Tibial nerve (tissue), 4 donors: Measurements from ENCODE around the gene DNAJC4. TPM values are rescaled to one million over a fixed set of nuclear protein-coding genes. Genes with fewer than 3 reads are reported as not detected.

Experiments
- DNase-seq, 2 donors: peaks; one replicate each; pipeline ENCODE4 v3.0.0-alpha.2; 2019; ENCODE audit warnings: low spot score in 2 of 2
- H3K27ac ChIP-seq, 4 donors: fragments of 200-600 bp; sonication (generic) in 3 of 4; one replicate each; pipeline ENCODE4 v1.5.1; 2017 to 2019; ENCODE audit warnings: mild to moderate bottlenecking in 1 of 4
- H3K27me3 ChIP-seq, 2 donors: fragments of 200-600 bp; sonication (generic) in 1 of 2; one replicate each; pipeline versions ENCODE4 v1.5.1 to v1.6.0; 2017 to 2019
- H3K36me3 ChIP-seq, 3 donors: fragments of 200-600 bp; sonication (generic); one replicate each; pipeline ENCODE4 v1.5.1; 2018 to 2019
- H3K4me1 ChIP-seq, 4 donors: fragments of 200-600 bp; sonication (generic) in 3 of 4; one replicate each; pipeline ENCODE4 v1.5.1; 2017 to 2019
- H3K4me3 ChIP-seq, 4 donors: fragments of 200-600 bp; sonication (generic) in 3 of 4; one replicate each; pipeline ENCODE4 v1.5.1; 2017 to 2019; ENCODE audit warnings: mild to moderate bottlenecking in 1 of 4, moderate library complexity in 1 of 4
- H3K9me3 ChIP-seq, 4 donors: fragments of 200-600 bp; sonication (generic) in 3 of 4; one replicate each; pipeline ENCODE4 v1.5.1; 2017 to 2019
- EP300 ChIP-seq, 2 donors: sonication (generic); formaldehyde crosslinking; IDR thresholded peaks; one replicate each; pipeline ENCODE4 v1.6.1; 2017; ENCODE audit warnings: antibody characterized with exemption in 2 of 2, mild to moderate bottlenecking in 1 of 2
- POLR2A ChIP-seq, 2 donors: fragments of 450-650 bp; IDR thresholded peaks; one replicate each; pipeline ENCODE4 v1.6.1; 2017; ENCODE audit warnings: antibody characterized with exemption in 2 of 2, mild to moderate bottlenecking in 2 of 2, moderate library complexity in 2 of 2
- WGBS, 2 donors: methylation state at CpG; one replicate each; pipeline ENCODE4 v1.1.5; 2018; 5-methylcytosine and 5-hydroxymethylcytosine counted together
- total RNA-seq, 4 donors: library from RNA; depleted of rRNA; stranded (reverse); fragments of >200 nt; gene quantifications; one replicate each; pipeline ENCODE4 v1.1.0, GENCODE V29; 2016
- TF ChIP-seq, protein P1 (sequence below), 5 experiments: fragments of 200-600 bp in 3 of 5; fragments of 450-650 bp in 2 of 5; sonication (generic) in 3 of 5; IDR thresholded peaks; one replicate each; pipeline ENCODE4 v1.5.1; 2016 to 2019; ENCODE audit warnings: antibody characterized with exemption in 5 of 5, mild to moderate bottlenecking in 3 of 5, moderate library complexity in 2 of 5

DNAJC4 gene
- total RNA-seq, 4 donors from 2014 or later, result 20.1 to 42.0 (median 25.8) TPM

DNA sequence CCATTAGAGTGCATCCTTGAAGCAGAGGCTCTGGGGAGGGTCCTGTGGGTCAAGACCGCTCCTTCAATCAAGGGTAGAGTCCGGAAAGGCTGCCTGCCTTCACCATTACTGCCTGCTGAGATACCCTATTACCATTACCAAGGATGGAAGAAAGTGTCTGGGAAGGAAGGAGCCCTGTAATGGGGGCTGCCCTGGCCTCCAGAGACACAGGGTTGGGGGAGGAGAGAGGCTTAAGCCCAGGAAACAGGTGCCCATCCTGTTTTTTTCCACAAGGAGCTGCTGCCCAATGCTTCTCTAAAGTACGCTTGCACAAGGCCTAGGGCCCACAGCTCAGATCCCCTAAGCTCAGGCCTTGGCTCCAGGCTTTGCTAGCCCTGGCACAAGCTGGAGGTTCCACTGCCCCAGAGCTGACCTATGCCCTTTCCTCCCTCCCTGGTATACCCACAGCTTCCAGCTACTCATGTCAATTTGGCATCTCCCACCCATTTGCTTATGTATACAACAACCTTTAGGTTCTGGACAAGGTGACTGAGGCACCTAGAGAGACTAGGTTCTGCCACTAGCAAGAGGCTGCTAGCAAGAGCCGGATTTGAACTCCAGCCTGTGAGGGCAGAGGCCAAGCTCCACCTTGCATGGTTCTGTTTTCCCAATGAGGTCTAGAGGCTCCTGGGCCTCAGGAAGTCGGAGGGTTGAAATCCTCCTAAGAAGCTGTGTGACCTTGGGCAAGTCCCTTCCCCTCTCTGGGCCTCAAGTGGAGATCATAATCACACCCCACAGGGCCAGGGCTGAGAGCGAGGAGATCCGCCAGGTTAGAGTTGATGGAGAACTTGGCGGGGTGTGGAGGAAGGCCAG is 19.4 kb downstream of the DNAJC4 start:
- DNase-seq, result no peak
- Histone ChIP-seq H3K36me3 (peaks cover 0 to 4% (median 0%) of the 10 kb centered on the region in 3 donors), H3K9me3 (no peaks in the 10 kb centered on the region), H3K4me3 (no peak overlapping the region), H3K27me3 (no peaks in the 10 kb centered on the region), H3K27ac (no peak overlapping the region), H3K4me1 (peaks cover 0 to 79% (median 36%) of the 10 kb centered on the region in 4 donors)
- no peak for TF ChIP-seq EP300 (IDR thresholded peaks at IDR 0.05)
- TF ChIP-seq POLR2A (IDR thresholded peaks at IDR 0.05), result no peak
- TF ChIP-seq, protein P1, sequence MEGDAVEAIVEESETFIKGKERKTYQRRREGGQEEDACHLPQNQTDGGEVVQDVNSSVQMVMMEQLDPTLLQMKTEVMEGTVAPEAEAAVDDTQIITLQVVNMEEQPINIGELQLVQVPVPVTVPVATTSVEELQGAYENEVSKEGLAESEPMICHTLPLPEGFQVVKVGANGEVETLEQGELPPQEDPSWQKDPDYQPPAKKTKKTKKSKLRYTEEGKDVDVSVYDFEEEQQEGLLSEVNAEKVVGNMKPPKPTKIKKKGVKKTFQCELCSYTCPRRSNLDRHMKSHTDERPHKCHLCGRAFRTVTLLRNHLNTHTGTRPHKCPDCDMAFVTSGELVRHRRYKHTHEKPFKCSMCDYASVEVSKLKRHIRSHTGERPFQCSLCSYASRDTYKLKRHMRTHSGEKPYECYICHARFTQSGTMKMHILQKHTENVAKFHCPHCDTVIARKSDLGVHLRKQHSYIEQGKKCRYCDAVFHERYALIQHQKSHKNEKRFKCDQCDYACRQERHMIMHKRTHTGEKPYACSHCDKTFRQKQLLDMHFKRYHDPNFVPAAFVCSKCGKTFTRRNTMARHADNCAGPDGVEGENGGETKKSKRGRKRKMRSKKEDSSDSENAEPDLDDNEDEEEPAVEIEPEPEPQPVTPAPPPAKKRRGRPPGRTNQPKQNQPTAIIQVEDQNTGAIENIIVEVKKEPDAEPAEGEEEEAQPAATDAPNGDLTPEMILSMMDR (IDR thresholded peaks at IDR 0.05), result no peak
- 82 to 88% methylated on average over 8 of the region's 8 CpGs for WGBS, 2 donors

DNA sequence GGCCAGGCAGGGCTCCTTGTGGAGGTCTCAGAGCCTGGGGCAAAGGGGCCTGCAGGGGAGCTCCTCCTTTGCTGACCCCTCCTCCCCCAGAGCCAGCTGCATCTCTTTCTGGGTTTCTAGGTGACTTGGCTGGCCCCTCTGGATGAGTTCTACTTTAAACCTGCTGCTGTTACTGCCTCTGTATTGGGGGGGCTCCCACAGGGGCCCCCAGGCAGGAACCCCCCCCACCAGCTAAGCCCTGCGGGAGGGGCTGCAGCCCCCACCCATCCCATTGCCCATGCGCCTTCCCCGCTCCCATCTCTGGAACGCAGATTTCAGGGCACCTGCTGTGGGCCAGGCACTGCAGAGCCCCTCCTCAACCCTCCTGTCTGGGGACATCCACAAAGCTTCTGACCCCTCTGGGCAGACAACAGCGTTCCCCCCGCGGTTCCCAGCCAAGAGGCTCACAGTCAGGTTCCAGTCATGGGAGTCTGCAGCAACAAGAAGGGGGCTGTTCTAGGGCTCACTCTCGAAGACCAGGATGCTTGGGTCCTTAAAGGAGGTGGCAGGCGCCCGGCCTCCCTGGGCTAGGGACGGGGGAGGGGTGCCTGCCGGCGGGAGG is 20.2 kb downstream of the DNAJC4 start:
- peaks cover 0 to 12% (median 0%) of the 10 kb centered on the region in 3 donors for H3K36me3 ChIP-seq
- WGBS, 2 donors, result 16 to 33% methylated on average over 9 of the region's 13 CpGs
- peak overlapping the region in 3 of 4 donors; percentile 75 to 89 (median 77) for H3K27ac ChIP-seq
- TF ChIP-seq POLR2A (IDR thresholded peaks at IDR 0.05) (no peak), EP300 (IDR thresholded peaks at IDR 0.05) (no peak)
- TF ChIP-seq, protein P1 (IDR thresholded peaks at IDR 0.05), result no peak
- no peaks in the 10 kb centered on the region for H3K27me3 ChIP-seq
- peak overlapping the region; percentile 45 to 96 (median 63) for H3K4me3 ChIP-seq
- H3K4me1 ChIP-seq, result peaks cover 0 to 72% (median 31%) of the 10 kb centered on the region in 4 donors
- DNase-seq, result no peak
- H3K9me3 ChIP-seq, result no peaks in the 10 kb centered on the region

DNA sequence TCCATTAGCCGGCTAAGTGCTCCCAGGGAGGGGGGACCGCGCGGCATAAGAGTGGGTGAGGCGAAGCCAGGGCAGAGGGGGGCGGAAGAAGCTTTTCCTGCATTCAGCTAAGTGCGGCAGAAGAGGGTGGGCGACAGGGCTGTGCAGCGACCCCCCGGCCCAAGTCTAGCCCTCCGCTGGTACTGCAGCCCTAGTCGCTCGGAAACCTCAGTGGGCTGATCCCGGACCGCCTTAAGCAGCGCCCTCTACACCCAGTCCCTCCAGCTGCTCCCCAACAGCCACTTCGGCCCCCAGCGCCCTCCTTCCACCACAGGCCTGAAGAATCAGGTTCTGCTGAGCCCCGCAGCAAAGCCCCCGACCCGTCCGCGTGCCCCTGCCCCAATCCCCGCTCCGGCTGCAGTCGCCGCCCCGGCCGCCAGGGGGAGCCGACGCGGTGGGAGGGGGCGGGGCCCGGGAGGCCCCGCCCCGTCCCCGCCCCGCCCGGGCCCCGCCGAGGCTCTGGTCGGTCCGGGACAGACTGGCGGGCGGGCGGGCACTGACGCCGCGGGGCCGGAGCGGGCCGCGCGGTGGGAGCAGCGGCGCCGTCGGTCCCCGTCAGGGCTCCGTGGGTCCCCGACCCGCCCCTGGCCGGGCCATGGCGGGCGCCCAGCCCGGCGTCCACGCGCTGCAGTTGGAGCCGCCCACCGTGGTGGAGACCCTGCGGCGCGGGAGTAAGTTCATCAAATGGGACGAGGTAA is 20.8 kb downstream of the DNAJC4 start, which contains the start of gene PLCB3:
Gene PLCB3, plus strand, starts transcription at position 515 of the 737 bp plus-strand sequence. Its CDS starts 120 bp downstream, at position 635.
- TF ChIP-seq, protein P1 (IDR thresholded peaks at IDR 0.05), result peak; percentile 88 to 100 (median 96)
- TF ChIP-seq POLR2A (IDR thresholded peaks at IDR 0.05) (peak; percentile 76 to 85), EP300 (IDR thresholded peaks at IDR 0.05) (no peak)
- Histone ChIP-seq H3K4me3 (peak within 1 kb of the TSS; percentile 57 to 96 (median 70)), H3K27ac (peak within 1 kb of the TSS; percentile 60 to 89 (median 76)), H3K27me3 (no peaks in the 10 kb centered on the region), H3K36me3 (peaks cover 0 to 18% (median 0%) of the 10 kb centered on the region in 3 donors), H3K4me1 (peaks cover 0 to 65% (median 26%) of the 10 kb centered on the region in 4 donors), H3K9me3 (no peaks in the 10 kb centered on the region)
- 1 to 2% methylated on average over 13 to 17 of the region's 75 CpGs for WGBS, 2 donors
- DNase-seq, result no peak

DNA sequence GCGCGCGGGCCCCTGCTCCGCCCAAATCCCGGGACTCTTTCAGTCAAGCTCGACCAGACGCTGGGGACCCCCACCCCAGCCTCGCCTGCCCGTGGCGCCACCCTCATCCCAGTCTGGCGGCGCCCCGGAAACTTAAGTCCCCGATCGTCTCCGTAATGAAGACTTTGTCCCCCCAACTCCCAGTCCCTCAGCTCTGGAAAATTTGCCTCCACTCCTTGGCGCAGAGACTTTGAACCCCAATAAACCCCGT is 21.3 kb downstream of the DNAJC4 start:
- Histone ChIP-seq H3K9me3 (no peaks in the 10 kb centered on the region), H3K4me3 (peak overlapping the region; percentile 57 to 96 (median 70)), H3K36me3 (peaks cover 0 to 23% (median 0%) of the 10 kb centered on the region in 3 donors), H3K27me3 (no peaks in the 10 kb centered on the region), H3K27ac (peak overlapping the region; percentile 60 to 89 (median 74)), H3K4me1 (peaks cover 0 to 64% (median 26%) of the 10 kb centered on the region in 4 donors)
- DNase-seq, result no peak
- TF ChIP-seq EP300 (IDR thresholded peaks at IDR 0.05) (no peak), POLR2A (IDR thresholded peaks at IDR 0.05) (no peak)
- TF ChIP-seq, protein P1 (IDR thresholded peaks at IDR 0.05), result no peak
- 0% methylated on average over 18 of the region's 18 CpGs for WGBS, 2 donors
